ENCODE results near the gene SIM1.

- TF ChIP-seq CTCF (IDR thresholded peaks at IDR 0.05; ENCODE audit: low read depth, low read length) (no peak), POLR2A (IDR thresholded peaks at IDR 0.05; ENCODE audit: extremely low read depth, insufficient read length) (no peak), MAX (IDR thresholded peaks at IDR 0.05; ENCODE audit: low read depth, low read length) (0 out of 2 replicates have a peak, but pooled peaks have one; percentile 35)
Observed at GRCh38 chr6:100366419-100366818, 98.3 kb downstream of the SIM1 start.
